ENCODE data around the gene G2E3.
"Not testable (repeated sequence)": the region's sequence is repeated elsewhere in the genome, so short reads cannot be mapped to it uniquely, and the experiment has no call there.

G2E3 gene

GRCh38 chr14:30558675-30559555 lies at the start of gene G2E3:
TSS of gene G2E3 (plus strand) at chr14:30559158. CDS start at chr14:30581080, 21,922 bp downstream.
- peak; percentile 92 for FAIRE-seq

- no peak for FAIRE-seq
These were observed 41.2 kb upstream of the G2E3 start for GRCh38 chr14:30517737-30518136.

DNA sequence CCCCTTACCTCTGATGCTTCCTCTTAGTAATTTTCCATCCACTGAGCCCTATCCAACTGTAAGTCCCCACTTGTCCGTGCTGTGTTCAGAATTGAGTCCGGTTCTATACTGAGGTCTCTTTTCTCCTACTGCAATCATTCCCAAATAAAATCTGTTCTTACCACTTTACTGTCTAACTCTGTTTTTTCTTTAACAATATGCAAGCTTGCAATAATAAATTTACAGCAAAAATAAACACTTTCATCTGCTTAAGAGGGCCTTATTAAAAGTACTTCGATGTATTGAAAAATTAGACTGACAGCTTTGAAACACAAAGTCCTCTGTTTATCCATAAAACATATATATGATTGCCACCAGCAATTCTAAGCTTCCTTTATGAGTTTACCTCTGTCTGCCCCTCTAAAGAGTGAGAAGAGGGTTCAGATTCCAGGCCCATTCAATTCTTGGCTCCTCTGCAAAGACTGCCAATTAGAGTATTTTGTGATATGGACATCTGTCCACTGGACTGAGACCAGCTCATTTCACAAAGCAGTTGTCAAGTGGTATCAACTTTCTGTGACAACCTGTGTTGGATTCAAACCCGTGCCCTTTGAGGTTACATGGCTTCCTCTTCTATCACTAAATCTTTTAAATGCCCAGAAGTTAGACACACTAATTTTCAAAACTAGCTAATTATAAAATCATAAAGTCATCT lies 39.9 kb upstream of the G2E3 start:
- FAIRE-seq: no peak

DNA sequence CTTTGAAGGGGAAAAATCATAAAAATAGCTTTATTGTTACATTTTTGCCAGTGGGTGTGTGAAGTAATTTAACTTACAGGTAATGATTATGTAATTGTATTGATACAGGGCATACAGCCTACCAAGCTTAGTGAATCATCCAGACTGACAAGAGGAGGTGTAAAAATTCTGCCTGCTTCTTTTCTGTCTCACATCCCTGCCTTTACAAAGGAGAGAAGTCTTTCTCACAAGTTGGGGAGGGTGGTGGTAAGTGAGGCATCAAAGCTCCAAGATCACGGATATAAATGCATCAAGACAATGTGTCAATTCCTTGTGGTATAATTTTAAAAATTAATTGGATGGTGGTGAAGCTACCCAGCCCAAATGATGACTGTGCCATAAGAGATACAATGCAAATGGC lies 39.0 kb upstream of the G2E3 start:
- FAIRE-seq: no peak

- FAIRE-seq: no peak
These were observed 38.4 kb upstream of the G2E3 start for GRCh38 chr14:30520536-30520935.

DNA sequence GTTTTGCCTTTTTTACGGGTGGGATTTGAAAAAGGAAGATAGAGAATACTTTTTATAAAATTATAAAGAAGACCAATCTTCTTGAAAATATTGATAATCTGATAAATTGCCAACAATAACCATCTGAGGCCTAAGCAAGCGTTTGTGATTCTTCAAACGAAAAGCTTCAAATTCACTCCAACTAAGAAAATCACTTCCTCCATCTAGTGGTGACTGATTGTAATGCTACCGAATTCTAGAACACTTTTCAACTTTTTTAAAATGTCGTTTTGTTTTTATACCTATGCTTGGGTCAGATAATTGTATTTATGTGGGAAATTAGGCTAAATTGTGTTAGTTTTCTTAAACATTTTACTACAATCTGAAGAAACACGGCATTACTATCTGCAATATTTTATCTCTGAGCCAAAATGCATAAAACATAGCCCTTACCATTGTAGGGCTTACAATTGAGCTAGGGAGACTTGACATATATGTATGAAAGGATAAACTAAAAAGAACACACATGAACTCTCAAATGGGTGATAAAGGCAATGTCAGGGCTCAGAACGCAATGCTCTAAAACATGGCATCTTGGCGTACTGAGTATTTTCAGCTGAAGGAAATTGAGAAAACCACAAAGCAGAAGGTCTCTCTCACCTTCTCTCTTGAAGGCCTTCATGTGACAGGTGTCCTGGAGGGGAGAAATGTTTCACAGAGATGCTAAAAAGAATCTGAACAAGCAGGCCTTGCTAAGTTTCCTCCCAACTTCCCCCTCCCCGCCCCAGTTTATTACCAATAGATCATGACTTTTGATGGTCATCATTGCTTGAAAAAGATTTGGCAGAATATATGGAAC lies 36.8 kb upstream of the G2E3 start:
- peak; percentile 97 for FAIRE-seq

DNA sequence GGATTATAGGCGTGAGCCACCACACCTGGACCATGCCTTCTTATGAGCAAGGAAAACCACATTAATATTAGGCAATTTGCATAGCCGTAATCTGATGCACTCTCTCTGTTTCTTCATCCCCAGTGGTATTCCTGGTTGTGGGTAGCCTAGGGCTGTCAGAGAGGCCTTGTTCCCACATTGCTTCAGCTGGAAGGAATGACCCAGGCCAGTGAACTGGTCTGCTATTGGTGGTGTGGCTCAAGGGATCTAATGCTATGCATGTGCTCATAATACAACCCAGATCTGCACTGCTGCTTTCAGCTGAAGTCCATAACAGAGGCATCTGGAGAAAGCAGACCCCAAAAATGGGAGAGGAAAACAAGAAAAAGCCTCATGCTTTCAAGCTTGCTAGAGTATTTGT lies 33.1 kb upstream of the G2E3 start:
- FAIRE-seq: no peak

DNA sequence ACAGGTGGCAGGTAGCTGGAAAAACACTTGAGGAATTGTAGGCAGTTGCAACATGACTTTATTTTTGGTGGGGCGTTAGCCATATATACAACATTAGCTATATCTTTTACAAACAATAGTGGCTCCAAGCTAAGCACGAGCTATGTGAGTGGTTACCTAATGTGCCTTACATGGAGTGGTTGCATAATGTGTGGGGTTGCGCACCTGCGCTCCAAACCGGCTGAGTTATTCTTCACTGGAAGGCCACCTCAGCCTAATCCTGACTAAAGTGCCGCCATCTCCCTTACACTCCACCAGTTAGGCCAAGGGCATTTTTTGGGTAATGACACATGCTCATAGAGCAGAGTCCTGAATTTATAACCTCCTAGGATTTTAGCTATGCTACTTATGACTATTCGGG lies 31.8 kb upstream of the G2E3 start:
- no peak for FAIRE-seq

- FAIRE-seq: no peak
These were observed 30.8 kb upstream of the G2E3 start for GRCh38 chr14:30528119-30528518.

- no peak for FAIRE-seq
These were observed 29.9 kb upstream of the G2E3 start for GRCh38 chr14:30528778-30529642.

DNA sequence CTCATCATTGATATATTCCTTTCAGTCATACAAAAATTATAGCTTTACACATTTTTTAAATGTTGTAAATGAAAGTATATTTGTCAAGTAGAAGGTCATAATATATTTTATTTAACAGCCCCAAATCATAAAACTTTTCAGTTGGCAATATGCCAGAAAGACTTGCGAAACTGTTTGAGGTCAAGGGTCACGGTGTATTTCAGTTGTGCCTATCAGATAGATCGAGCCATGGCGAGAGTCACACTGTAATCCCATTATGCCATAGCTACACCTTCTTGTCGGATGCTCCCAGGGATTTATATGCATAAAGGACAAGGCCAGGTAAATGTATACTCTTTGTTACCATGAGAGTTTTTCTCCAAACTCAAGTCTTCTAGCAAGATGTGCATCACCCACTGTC lies 26.7 kb upstream of the G2E3 start:
- FAIRE-seq: no peak

- FAIRE-seq: no peak
These were observed 25.8 kb upstream of the G2E3 start for GRCh38 chr14:30533126-30533525.

- FAIRE-seq: no peak
These were observed 17.6 kb upstream of the G2E3 start for GRCh38 chr14:30541318-30541717.

DNA sequence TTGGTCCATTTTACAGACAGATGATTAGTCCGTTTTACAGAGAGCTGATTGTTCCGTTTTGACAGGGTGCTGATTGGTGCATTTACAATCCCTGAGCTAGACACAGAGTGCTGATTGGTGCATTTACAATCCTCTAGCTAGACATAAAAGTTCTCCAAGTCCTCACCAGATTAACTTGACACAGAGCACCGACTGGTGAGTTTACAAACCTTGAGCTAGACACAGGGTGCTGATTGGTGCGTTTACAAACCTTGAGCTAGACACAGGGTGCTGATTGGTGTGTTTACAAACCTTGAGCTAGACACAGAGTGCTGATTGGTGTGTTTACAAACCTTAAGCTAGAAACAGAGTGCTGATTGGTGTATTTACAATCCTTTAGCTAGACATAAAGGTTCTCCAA lies 12.2 kb upstream of the G2E3 start:
- FAIRE-seq: not testable (repeated sequence)

GRCh38 chr14:30547388-30548048 lies 11.4 kb upstream of the G2E3 start:
- no peak for FAIRE-seq

DNA sequence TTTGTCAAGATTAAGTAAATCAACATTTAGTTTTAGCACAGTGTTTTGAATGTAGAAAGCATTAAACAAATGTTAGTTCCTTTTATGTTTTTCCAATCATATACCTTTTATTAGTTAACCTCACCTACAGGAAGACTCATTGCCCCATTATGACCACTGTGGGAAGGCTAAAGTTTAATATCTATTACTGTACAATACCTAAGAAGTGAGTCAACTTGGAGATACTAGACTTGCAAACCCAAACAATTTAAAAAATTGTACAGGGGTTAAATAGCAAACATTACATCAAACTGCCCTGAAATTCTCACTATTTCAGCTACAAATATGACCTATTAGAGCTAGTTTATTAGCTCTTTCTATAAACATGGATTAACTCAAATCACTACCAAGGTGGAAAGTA lies 8.6 kb upstream of the G2E3 start:
- FAIRE-seq: no peak

GRCh38 chr14:30551460-30551859 lies 7.5 kb upstream of the G2E3 start:
- no peak for FAIRE-seq

DNA sequence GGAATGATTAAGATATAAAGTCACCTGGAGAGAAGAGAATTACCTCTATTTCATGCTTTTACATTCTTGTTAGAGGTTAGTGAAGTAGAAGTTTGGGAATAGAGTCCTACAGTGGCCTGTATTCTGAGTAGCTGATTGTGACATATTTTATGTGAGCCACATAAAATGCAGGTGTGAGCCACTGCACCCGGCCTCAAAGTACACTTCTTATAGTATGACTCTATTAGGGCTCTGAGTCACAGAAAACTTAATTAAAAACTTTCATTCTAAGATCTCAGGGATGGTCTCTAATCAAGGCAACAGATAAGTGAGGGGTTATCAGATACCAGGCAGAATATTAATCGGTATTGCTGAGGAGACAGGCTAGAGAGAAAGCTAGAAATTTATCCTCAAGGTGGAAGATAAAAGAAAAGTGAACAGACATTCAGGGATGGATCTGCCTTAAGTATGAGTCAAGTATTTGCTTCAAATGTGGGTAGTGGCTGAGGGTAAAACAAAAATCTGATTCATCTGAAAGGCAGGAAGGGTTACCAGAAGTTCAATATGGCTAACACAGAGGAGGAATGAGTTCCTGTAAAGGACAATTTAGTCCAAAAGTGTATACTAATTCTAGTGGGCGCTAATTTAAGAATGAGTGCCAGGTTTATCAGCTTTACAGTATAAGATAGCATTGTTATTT lies 5.5 kb upstream of the G2E3 start:
- no peak for FAIRE-seq

DNA sequence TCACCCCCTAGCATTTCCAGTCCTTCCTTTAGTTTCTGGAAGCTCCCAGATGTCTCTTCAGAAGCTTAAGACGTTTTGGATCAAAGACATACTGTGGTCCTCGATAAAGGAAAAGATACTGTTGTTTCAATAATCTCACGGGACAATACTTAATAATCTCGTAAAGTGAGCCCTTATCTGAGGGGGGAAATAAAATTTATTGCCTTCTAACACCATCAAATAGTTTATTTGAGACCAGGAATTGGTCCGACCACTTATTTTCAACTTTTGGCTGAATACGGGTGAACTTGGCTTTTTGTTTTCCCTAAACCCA lies 640 bp upstream of the G2E3 start:
- FAIRE-seq: no peak

DNA sequence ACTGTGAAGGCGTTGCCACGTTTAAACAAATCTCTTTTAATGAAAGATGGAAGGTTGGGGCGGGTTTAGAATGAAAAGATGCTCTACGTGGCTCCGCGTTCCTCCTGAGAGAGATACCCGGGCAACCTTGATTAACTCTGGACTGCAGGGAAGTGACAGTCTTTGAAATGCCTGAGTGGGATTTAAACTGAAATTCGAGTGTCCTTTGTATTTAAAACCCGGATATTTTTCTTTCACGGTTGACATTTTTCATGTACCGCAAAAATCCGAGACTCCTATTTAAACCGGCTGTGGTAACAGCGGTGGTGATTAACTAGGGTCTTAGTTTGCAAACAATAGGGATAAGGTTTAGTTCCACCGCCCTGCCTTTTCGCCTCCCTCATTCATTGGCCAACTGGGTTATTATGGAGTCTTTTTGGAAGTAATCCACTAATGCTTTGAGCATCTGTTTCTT lies 707 bp downstream of the G2E3 start:
- no peak for FAIRE-seq

DNA sequence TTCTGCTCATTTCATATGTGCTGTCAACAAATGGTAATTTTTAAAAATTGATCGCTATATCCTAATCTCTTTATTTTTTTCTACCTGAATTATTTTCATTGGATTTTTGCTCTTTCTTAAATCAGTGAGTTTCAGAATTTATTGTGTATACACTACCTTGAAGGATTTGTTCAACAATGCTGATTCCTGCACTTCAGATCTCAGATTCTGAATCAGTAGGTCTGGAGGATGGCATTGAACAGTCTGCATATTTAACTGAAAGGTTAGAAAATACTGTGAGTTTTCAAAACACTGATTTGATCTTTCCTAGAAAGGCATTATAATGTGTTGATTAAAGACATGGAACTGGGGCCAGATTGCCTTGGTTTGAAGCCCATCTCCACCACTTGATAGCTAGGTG lies 1.6 kb downstream of the G2E3 start:
- FAIRE-seq: no peak

Measured in G401.6 (cell line).